GM13977 (cell line): Measurements from ENCODE around the gene TLK1.

Experiments
- DNase-seq: peaks from one replicate; pipeline ENCODE4 v3.0.0; 2012; ENCODE audit warnings: low spot score
- in situ Hi-C: fragments of 300-500 bp; cut with MboI; formaldehyde crosslinking; loops from one replicate; pipeline ENCODE4 v1.12.0; 2022; ENCODE audit warnings: low sequenced_read_pairs, low pct_unique_long_range_greater_than_20kb, mixed read lengths, inconsistent platforms; ENCODE audit not compliant: unreplicated experiment
- TF ChIP-seq, protein P1 (sequence below): IDR thresholded peaks from 2 replicates; pipeline ENCODE4 v1.5.1; 2012; ENCODE audit warnings: mild to moderate bottlenecking, control low read depth; ENCODE audit not compliant: insufficient read depth; ENCODE audit errors: extremely low read depth, missing control alignments

The TLK1 gene

DNA sequence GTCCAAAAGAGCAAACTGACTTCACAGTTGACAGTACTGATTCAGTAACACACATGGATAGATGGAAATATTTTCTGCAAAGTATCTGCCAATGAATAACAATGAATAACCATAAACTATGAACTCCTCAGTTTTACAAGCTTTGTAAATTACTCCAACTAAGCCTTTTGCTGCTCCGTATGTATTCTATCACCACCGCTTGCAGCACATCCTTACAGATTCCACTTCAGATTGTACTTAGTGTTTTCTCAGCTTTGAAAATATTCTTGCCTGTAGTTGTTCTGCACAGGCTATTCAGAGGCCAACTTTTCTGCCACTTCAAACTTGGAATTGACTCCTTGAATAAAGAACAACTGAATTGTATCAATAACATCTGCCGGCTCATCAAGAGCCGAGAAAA, 36.2 kb downstream of the TLK1 start:
- no peak for DNase-seq
- in situ Hi-C loops = no loop called here
- TF ChIP-seq, protein P1, sequence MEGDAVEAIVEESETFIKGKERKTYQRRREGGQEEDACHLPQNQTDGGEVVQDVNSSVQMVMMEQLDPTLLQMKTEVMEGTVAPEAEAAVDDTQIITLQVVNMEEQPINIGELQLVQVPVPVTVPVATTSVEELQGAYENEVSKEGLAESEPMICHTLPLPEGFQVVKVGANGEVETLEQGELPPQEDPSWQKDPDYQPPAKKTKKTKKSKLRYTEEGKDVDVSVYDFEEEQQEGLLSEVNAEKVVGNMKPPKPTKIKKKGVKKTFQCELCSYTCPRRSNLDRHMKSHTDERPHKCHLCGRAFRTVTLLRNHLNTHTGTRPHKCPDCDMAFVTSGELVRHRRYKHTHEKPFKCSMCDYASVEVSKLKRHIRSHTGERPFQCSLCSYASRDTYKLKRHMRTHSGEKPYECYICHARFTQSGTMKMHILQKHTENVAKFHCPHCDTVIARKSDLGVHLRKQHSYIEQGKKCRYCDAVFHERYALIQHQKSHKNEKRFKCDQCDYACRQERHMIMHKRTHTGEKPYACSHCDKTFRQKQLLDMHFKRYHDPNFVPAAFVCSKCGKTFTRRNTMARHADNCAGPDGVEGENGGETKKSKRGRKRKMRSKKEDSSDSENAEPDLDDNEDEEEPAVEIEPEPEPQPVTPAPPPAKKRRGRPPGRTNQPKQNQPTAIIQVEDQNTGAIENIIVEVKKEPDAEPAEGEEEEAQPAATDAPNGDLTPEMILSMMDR = no peak

DNA sequence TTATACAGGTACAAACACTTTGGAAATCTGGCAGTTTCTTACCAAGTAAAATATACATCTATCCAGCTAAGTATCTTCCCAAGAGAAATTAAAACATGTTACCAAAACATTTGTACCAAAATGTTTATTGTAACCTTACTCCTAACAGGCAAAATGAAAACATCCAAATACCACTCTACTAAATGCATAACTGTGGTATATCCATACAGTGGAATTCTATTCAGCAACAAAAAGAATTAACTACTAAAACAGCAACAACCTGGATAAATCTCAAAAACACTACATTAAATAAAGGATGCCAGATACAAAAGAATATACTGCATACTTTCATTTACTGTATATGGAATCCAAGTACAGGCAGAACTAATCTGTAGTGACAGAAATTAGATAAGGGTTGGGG, 51.1 kb downstream of the TLK1 start:
- in situ Hi-C loops = no loop called here
- no peak for DNase-seq
- TF ChIP-seq, protein P1 = no peak

DNA sequence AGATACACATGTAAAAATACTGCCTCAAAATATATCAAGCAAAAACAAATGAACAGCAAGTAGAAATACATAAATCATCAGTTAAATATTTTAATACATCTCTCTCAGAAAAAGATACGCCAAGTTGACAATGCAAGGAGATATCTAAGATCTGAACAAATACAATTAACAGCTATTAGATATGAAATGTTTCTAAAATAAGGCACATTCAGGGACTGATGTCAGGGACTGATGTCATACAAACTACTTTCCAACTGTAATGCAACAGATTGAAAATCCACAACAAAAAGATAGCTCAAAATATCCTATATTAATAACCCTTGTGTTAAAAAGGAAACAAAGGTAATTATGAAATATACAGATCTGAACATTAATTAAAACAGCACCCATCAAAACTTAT, 51.7 kb downstream of the TLK1 start:
- in situ Hi-C loops = no loop called here
- TF ChIP-seq, protein P1 = no peak
- DNase-seq = no peak

DNA sequence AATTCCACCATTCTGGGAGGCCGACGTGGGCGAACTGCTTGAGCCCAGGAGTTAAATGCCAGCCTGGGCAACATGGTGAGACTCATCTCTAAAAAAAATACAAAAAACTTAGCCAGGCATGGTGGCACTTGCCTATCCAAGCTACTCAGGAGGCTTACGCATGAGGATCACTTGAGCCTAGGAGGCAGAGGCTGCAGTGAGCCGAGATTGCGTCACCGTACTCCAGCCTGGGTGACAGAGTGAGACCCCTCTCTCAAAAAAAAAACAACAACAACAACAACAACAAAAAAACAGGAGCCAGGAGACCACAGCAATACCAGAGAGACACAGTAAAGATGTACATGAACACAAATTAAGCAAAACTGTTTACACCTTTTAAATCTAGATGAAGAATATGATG, 52.9 kb downstream of the TLK1 start:
- in situ Hi-C loops = no loop called here
- DNase-seq = no peak
- TF ChIP-seq, protein P1 = no peak

DNA sequence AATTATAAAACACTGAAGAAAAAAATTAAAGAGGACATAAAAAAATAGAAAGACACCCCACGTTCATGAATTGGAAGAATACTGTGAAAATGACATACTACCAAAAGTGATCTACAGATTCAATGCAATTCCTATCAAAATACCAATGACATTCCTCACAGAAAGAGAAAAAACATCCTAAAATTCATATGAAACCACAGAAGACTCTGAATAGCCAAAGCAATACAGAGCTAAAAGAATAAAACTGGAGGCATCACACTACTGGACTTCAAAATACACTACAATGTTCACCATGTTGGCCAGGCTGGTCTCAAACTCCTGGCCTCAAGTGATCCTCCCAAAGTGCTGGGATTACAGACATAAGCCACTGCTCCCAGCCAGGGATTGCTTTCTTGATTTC, 56.3 kb downstream of the TLK1 start:
- in situ Hi-C loops = no loop called here
- DNase-seq = no peak
- TF ChIP-seq, protein P1 = no peak

DNA sequence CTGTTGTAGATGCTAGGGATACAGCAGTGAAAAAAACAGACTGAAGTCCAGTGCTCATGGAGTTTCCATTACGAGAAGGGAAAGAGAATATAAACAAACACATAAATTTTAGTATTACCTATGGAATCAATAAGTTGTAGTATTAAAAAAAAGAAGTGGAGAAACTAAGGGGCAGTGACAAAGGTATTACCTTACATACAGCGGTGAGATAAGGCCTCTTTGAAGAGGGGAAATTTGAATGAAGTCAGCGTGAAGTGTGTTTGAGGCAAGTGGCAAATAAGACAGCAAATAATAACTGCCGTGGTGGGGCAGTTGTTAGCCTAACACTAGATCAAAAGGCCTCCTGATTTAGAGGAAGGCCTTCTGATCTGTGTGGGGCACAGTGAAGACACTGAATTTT, 57.9 kb downstream of the TLK1 start:
- DNase-seq = no peak
- in situ Hi-C loops = no loop called here
- TF ChIP-seq, protein P1 = no peak

DNA sequence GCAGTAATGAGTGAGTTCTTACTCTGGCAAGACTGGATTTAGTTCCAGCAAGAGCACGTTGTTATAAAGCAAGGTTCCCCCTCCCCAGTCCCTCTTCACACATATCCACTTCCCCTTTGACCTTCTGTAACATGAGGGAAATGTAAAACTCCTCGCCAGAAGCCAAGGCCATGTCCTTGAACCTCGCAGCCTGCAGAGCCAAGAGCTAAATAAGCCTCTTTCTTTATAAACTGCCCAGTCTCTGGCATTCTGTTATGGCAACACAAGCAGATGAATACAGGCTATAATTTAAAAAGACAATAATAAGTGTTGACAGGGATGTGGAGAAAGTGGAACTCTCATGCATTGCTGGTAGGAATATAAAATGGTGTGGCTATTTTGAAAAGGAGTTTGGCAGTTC, 60.3 kb downstream of the TLK1 start:
- TF ChIP-seq, protein P1 = no peak
- DNase-seq = no peak
- in situ Hi-C loops = no loop called here
